ENCODE results near the gene RSPH10B2. TPM values are rescaled to one million over a fixed set of nuclear protein-coding genes. Genes with fewer than 3 reads are reported as not detected.
"Not testable (repeated sequence)": the region's sequence is repeated elsewhere in the genome, so short reads cannot be mapped to it uniquely, and the experiment has no call there.

RSPH10B2 gene
- total RNA-seq, 1 experiment from 2014 or later = 0.45 TPM

GRCh38 chr7:6831018-6831725 lies 77.3 kb downstream of the RSPH10B2 start:
- Mint-ChIP-seq H3K4me3 (ENCODE audit: unreplicated experiment) (no peak overlapping the region), H3K27ac (ENCODE audit: unreplicated experiment) (no peak overlapping the region), H3K9me3 (ENCODE audit: unreplicated experiment) (no peaks in the 10 kb centered on the region), H3K4me1 (ENCODE audit: low read depth, unreplicated experiment) (no peaks in the 10 kb centered on the region), H3K36me3 (ENCODE audit: insufficient read depth, unreplicated experiment) (no peaks in the 10 kb centered on the region), H3K27me3 (ENCODE audit: insufficient read depth, unreplicated experiment) (no peaks in the 10 kb centered on the region)
- no peaks in the 10 kb centered on the region for H3K27me3 ChIP-seq (replicated peaks; ENCODE audit: control insufficient read depth, insufficient read depth, low read length)
- BruUV-seq (replicated peaks) = no TSS peak
- intact Hi-C loops (cut with micrococcal nuclease; ENCODE audit: unreplicated experiment) = no loop called here
- no peak for DNase-seq
- TF ChIP-seq CTCF (IDR thresholded peaks at IDR 0.05; ENCODE audit: insufficient read depth in 1 of 2, low read depth in 1 of 2, low read length in 1 of 2, severe bottlenecking in 1 of 2, unreplicated experiment in 1 of 2) = no peak
- no peaks in the 10 kb centered on the region for H3K9me3 ChIP-seq
- no peaks in the 10 kb centered on the region for H3K4me1 ChIP-seq
- no peaks in the 10 kb centered on the region for H3K36me3 ChIP-seq (ENCODE audit: control insufficient read depth, insufficient read depth, low read length)
- POLR2A ChIA-PET = no interaction called here
- no peak overlapping the region for H3K4me3 ChIP-seq (ENCODE audit: low read depth, low read length)
- CTCF ChIA-PET = no interaction called here

GRCh38 chr7:6833636-6834035 lies 79.7 kb downstream of the RSPH10B2 start:
- BruUV-seq (replicated peaks) = no TSS peak
- peaks cover 9% of the 10 kb centered on the region for H3K36me3 Mint-ChIP-seq (ENCODE audit: insufficient read depth, unreplicated experiment)

GRCh38 chr7:6835521-6835920 lies 81.6 kb downstream of the RSPH10B2 start:
- DNase-seq; intact Hi-C loops (cut with micrococcal nuclease; ENCODE audit: unreplicated experiment); CTCF ChIA-PET; BruUV-seq (replicated peaks); POLR2A ChIA-PET; H3K9me3 ChIP-seq; H3K4me3 Mint-ChIP-seq (ENCODE audit: unreplicated experiment); H3K27ac Mint-ChIP-seq (ENCODE audit: unreplicated experiment); H3K36me3 ChIP-seq (ENCODE audit: control insufficient read depth, insufficient read depth, low read length); H3K27me3 ChIP-seq (replicated peaks; ENCODE audit: control insufficient read depth, insufficient read depth, low read length); H3K4me3 ChIP-seq (ENCODE audit: low read depth, low read length); H3K36me3 Mint-ChIP-seq (ENCODE audit: insufficient read depth, unreplicated experiment); H3K9me3 Mint-ChIP-seq (ENCODE audit: unreplicated experiment); H3K4me1 Mint-ChIP-seq (ENCODE audit: low read depth, unreplicated experiment); H3K27me3 Mint-ChIP-seq (ENCODE audit: insufficient read depth, unreplicated experiment): not testable (repeated sequence)
- H3K4me1 ChIP-seq = peaks cover 11% of the 10 kb centered on the region

More at GRCh38 chr7:6833636-6834035, 79.7 kb downstream of the RSPH10B2 start:
- H3K4me1 ChIP-seq = peaks cover 11% of the 10 kb centered on the region
- H3K27ac Mint-ChIP-seq (ENCODE audit: unreplicated experiment) = no peak overlapping the region
- no peaks in the 10 kb centered on the region for H3K36me3 ChIP-seq (ENCODE audit: control insufficient read depth, insufficient read depth, low read length)
- TF ChIP-seq CTCF (IDR thresholded peaks at IDR 0.05; ENCODE audit: insufficient read depth in 1 of 2, low read depth in 1 of 2, low read length in 1 of 2, severe bottlenecking in 1 of 2, unreplicated experiment in 1 of 2) = no peak
- ChIA-PET CTCF (no interaction called here), POLR2A (no interaction called here)
- peaks cover 6% of the 10 kb centered on the region for H3K4me1 Mint-ChIP-seq (ENCODE audit: low read depth, unreplicated experiment)
- no peaks in the 10 kb centered on the region for H3K9me3 ChIP-seq
- H3K4me3 ChIP-seq (ENCODE audit: low read depth, low read length) = no peak overlapping the region
- H3K27me3 Mint-ChIP-seq (ENCODE audit: insufficient read depth, unreplicated experiment) = no peaks in the 10 kb centered on the region
- H3K27me3 ChIP-seq (replicated peaks; ENCODE audit: control insufficient read depth, insufficient read depth, low read length) = no peaks in the 10 kb centered on the region
- no peak overlapping the region for H3K4me3 Mint-ChIP-seq (ENCODE audit: unreplicated experiment)
- DNase-seq = no peak
- intact Hi-C loops (cut with micrococcal nuclease; ENCODE audit: unreplicated experiment) = no loop called here
- no peaks in the 10 kb centered on the region for H3K9me3 Mint-ChIP-seq (ENCODE audit: unreplicated experiment)

GRCh38 chr7:6837081-6837480 lies 83.2 kb downstream of the RSPH10B2 start:
- CTCF ChIA-PET; H3K4me3 Mint-ChIP-seq (ENCODE audit: unreplicated experiment): not testable (repeated sequence)
- peak in 1 of 2 experiments; percentile 55 for DNase-seq

GRCh38 chr7:6842278-6842921 lies 88.5 kb downstream of the RSPH10B2 start:
- BruUV-seq (replicated peaks) = not testable (repeated sequence)

More at GRCh38 chr7:6837081-6837480, 83.2 kb downstream of the RSPH10B2 start:
- H3K4me1 Mint-ChIP-seq (ENCODE audit: low read depth, unreplicated experiment); H3K27ac Mint-ChIP-seq (ENCODE audit: unreplicated experiment); H3K9me3 ChIP-seq; H3K36me3 ChIP-seq (ENCODE audit: control insufficient read depth, insufficient read depth, low read length); H3K27me3 ChIP-seq (replicated peaks; ENCODE audit: control insufficient read depth, insufficient read depth, low read length); intact Hi-C loops (cut with micrococcal nuclease; ENCODE audit: unreplicated experiment); H3K4me3 ChIP-seq (ENCODE audit: low read depth, low read length); H3K36me3 Mint-ChIP-seq (ENCODE audit: insufficient read depth, unreplicated experiment); POLR2A ChIA-PET; H3K9me3 Mint-ChIP-seq (ENCODE audit: unreplicated experiment); BruUV-seq (replicated peaks); H3K27me3 Mint-ChIP-seq (ENCODE audit: insufficient read depth, unreplicated experiment): not testable (repeated sequence)
- peaks cover 11% of the 10 kb centered on the region for H3K4me1 ChIP-seq

More at GRCh38 chr7:6842278-6842921, 88.5 kb downstream of the RSPH10B2 start:
- intact Hi-C loops (cut with micrococcal nuclease; ENCODE audit: unreplicated experiment); H3K4me1 ChIP-seq; POLR2A ChIA-PET; H3K36me3 ChIP-seq (ENCODE audit: control insufficient read depth, insufficient read depth, low read length); H3K27me3 ChIP-seq (replicated peaks; ENCODE audit: control insufficient read depth, insufficient read depth, low read length); H3K27ac Mint-ChIP-seq (ENCODE audit: unreplicated experiment); H3K36me3 Mint-ChIP-seq (ENCODE audit: insufficient read depth, unreplicated experiment); CTCF ChIA-PET; H3K4me3 Mint-ChIP-seq (ENCODE audit: unreplicated experiment); H3K4me3 ChIP-seq (ENCODE audit: low read depth, low read length); DNase-seq; H3K9me3 ChIP-seq; H3K9me3 Mint-ChIP-seq (ENCODE audit: unreplicated experiment); H3K27me3 Mint-ChIP-seq (ENCODE audit: insufficient read depth, unreplicated experiment): not testable (repeated sequence)
- H3K4me1 Mint-ChIP-seq (ENCODE audit: low read depth, unreplicated experiment) = peaks cover 10% of the 10 kb centered on the region

Data from Caco-2 (cell line).